Neural progenitor cell (in vitro differentiated cells): ENCODE measurements around the gene PI16.

Experiments used
- CTCF ChIP-seq: fragments of 200-600 bp; sonication (generic); IDR thresholded peaks from 2 replicates; pipeline ENCODE4 v1.5.1; 2017; ENCODE audit warnings: antibody characterized with exemption, mild to moderate bottlenecking
- EZH2 ChIP-seq: fragments of 200-600 bp; sonication (generic); IDR thresholded peaks from 2 replicates; pipeline ENCODE4 v1.6.1; 2017; ENCODE audit warnings: antibody characterized with exemption, mild to moderate bottlenecking, moderate library complexity

DNA sequence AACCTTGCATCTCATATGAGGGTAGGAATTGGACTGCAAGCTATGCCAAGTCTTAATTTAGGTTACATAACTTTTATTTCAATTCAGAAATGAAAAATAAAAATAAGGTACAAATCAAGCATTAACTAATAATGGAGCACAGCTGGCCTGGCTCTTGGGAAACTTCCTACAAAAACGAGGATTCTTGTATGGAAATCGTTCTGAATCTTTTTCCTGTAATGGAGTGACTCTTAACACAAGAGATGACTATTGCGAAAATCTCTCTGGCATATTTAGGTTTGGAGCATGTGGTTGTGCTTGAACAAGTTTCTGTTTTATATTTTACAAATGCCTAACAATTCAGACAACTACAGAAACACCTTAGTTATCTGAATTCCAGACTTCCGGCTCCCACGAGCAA is 34.0 kb upstream of the PI16 start:
- TF ChIP-seq CTCF, result no peak
- TF ChIP-seq EZH2, result no peak
